ENCODE results near the gene ATF1. TPM values are rescaled to one million over a fixed set of nuclear protein-coding genes. Genes with fewer than 3 reads are reported as not detected.

Gene ATF1
- total and polyA plus RNA-seq, 2 of the 8 experiments (the other 6 are each of a cell fraction or from before 2014, with no cell fraction given): 23.2 to 41.8 TPM

GRCh38 chr12:50751948-50752721, 11.8 kb upstream of the ATF1 start:
- no peaks in the 10 kb centered on the region for H3K79me2 ChIP-seq (ENCODE audit: control insufficient read depth in 1 of 2, insufficient read depth in 2 of 2, low read length in 2 of 2)
- H3K9ac ChIP-seq (replicated peaks in 1 of 4; ENCODE audit: extremely low read depth in 1 of 4, low read depth in 3 of 4, low read length in 3 of 4): no peak overlapping the region

More at GRCh38 chr12:50751948-50752721, 11.8 kb upstream of the ATF1 start:
- Histone ChIP-seq H3K79me1 (ENCODE audit: low read depth, low read length) (no peaks in the 10 kb centered on the region), H2BK12ac (ENCODE audit: low read depth, low read length) (no peak overlapping the region), H3K56ac (replicated peaks; ENCODE audit: insufficient read length, low read depth, low read length) (no peak overlapping the region), H4K5ac (ENCODE audit: insufficient read length, low read depth, low read length) (no peak overlapping the region), H4K20me1 (replicated peaks in 1 of 2; ENCODE audit: control insufficient read depth in 1 of 2, insufficient read depth in 2 of 2, low read length in 2 of 2) (peaks cover 0 to 1% of the 10 kb centered on the region in 2 experiments), H3K27me3 (replicated peaks in 1 of 4; ENCODE audit: control insufficient read depth in 3 of 4, extremely low read depth in 1 of 4, insufficient read depth in 3 of 4, low read length in 3 of 4) (no peaks in the 10 kb centered on the region), H2AFZ (ENCODE audit: low read length) (no peak overlapping the region), H3K18ac (ENCODE audit: extremely low read depth, low read length) (no peak overlapping the region), H3K4me2 (ENCODE audit: insufficient read depth in 1 of 2, low read depth in 2 of 2, low read length in 2 of 2) (no peak overlapping the region), H3K4me3 (ENCODE audit: extremely low read depth in 1 of 4, insufficient read depth in 2 of 4, low read depth in 3 of 4, low read length in 4 of 4) (no peak overlapping the region), H2AK5ac (ENCODE audit: low read depth, low read length) (no peak overlapping the region), H3K4me1 (replicated peaks in 1 of 4; ENCODE audit: control insufficient read depth in 3 of 4, insufficient read depth in 4 of 4, low read length in 3 of 4) (no peaks in the 10 kb centered on the region), H2BK120ac (replicated peaks; ENCODE audit: low read depth, low read length) (no peak overlapping the region), H2BK5ac (ENCODE audit: low read depth, low read length) (no peak overlapping the region), H3K9me3 (ENCODE audit: insufficient read depth in 2 of 2, low read depth in 1 of 2, low read length in 1 of 2) (no peaks in the 10 kb centered on the region), H3K4ac (replicated peaks; ENCODE audit: insufficient read length, low read depth, low read length) (no peak overlapping the region), H3K36me3 (ENCODE audit: control insufficient read depth in 2 of 4, insufficient read depth in 4 of 4, low read length in 3 of 4) (peaks cover 0 to 2% (median 0%) of the 10 kb centered on the region in 4 experiments; a peak in 2 of 8 replicates), H3K23me2 (ENCODE audit: low read depth, low read length) (no peaks in the 10 kb centered on the region), H3K23ac (ENCODE audit: insufficient read length) (no peak overlapping the region), H4K91ac (replicated peaks; ENCODE audit: insufficient read length, low read length) (no peak overlapping the region), H3K27ac (ENCODE audit: low read depth, low read length) (no peak overlapping the region), H3K14ac (ENCODE audit: insufficient read length) (no peak overlapping the region), H2BK15ac (ENCODE audit: low read length) (no peak overlapping the region), H4K8ac (ENCODE audit: extremely low read depth, insufficient read depth, low read length) (no peak overlapping the region), H2BK20ac (ENCODE audit: low read length) (no peak overlapping the region)
- DNase-seq (ENCODE audit: low read depth in 1 of 2, low spot score in 2 of 2) (no peak), FAIRE-seq (no peak)
- ChIA-PET CTCF (ENCODE audit: partially characterized antibody) (interaction anchor here (1.2 to 1.5 kb wide), 2 partner anchors 11 to 13 kb away, joined by 3 to 4 read pairs; no protein-coding TSS in a partner anchor), POLR2A (ENCODE audit: partially characterized antibody) (interaction anchor here (4.7 kb wide), 1 partner anchor 12 kb away, joined by 22 read pairs; the partner anchor contains the start of gene ATF1)
- TF ChIP-seq SP1 (IDR thresholded peaks at IDR 0.05; ENCODE audit: low read depth, low read length) (no peak), EP300 (IDR thresholded peaks at IDR 0.05; ENCODE audit: borderline replicate concordance in 1 of 2, low read depth in 2 of 2, low read length in 2 of 2) (no peak), ATF2 (IDR thresholded peaks at IDR 0.05; ENCODE audit: low read length) (no peak), HDAC6 (IDR thresholded peaks at IDR 0.05; ENCODE audit: low read depth, low read length) (no peak), RBBP5 (IDR thresholded peaks at IDR 0.05; ENCODE audit: borderline replicate concordance, low read depth, low read length) (no peak), CBX8 (IDR thresholded peaks at IDR 0.05; ENCODE audit: borderline replicate concordance, low read depth, low read length) (no peak), GABPA (IDR thresholded peaks at IDR 0.05; ENCODE audit: borderline replicate concordance, insufficient read depth, low read length) (no peak), EZH2 (IDR thresholded peaks at IDR 0.05; ENCODE audit: low read depth, low read length, severe bottlenecking) (no peak)
- WGBS, 2 experiments (ENCODE audit: extremely low coverage in 1 of 2, insufficient coverage in 1 of 2, insufficient read length in 1 of 2, insufficient replicate concordance in 2 of 2, low coverage in 1 of 2, low lambda C conversion rate in 2 of 2, missing lambda C conversion rate in 1 of 2): 92% methylated on average over 6 of the region's 6 CpGs; no CpG with 5 or more reads in 1 of the 2 experiments
